GM19193 (cell line): Measurements from ENCODE around the gene SCN3A.

ENCODE experiments used
- POLR2A ChIP-seq: IDR thresholded peaks from 4 replicates; pipeline ENCODE4 v1.6.1; 2011; ENCODE audit not compliant: insufficient read depth, insufficient read length; ENCODE audit errors: extremely low read depth

Gene SCN3A

GRCh38 chr2:165056564-165056963, 147.3 kb downstream of the SCN3A start:
- no peak for TF ChIP-seq POLR2A

GRCh38 chr2:165055082-165055851, 148.6 kb downstream of the SCN3A start:
- TF ChIP-seq POLR2A, result no peak

GRCh38 chr2:165054652-165055051, 149.2 kb downstream of the SCN3A start:
- TF ChIP-seq POLR2A, result no peak

- TF ChIP-seq POLR2A, result no peak
These were observed 159.1 kb downstream of the SCN3A start for GRCh38 chr2:165044505-165045303.
